ENCODE measurements around the gene PKNOX1. TPM values are rescaled to one million over a fixed set of nuclear protein-coding genes. Genes with fewer than 3 reads are reported as not detected.
"Not testable (repeated sequence)": the region's sequence is repeated elsewhere in the genome, so short reads cannot be mapped to it uniquely, and the experiment has no call there.

PKNOX1 gene
- total and polyA plus RNA-seq, 8 donors = 16.8 to 32.0 (median 24.9) TPM

- Histone ChIP-seq H3K36me3 (peaks cover 0 to 5% of the 10 kb centered on the region in 2 donors), H3K27ac (no peak overlapping the region), H3K4me1 (peaks cover 0 to 7% of the 10 kb centered on the region in 2 donors), H3K9me3 (no peaks in the 10 kb centered on the region), H3K4me3 (no peak overlapping the region), H3K27me3 (no peaks in the 10 kb centered on the region)
- ATAC-seq (no peak), DNase-seq (no peak)
- intact Hi-C loops (cut with DNase I) = no loop called here
- no peak for TF ChIP-seq CTCF (IDR thresholded peaks at IDR 0.05)
Observed at GRCh38 chr21:42988236-42988965, 14.0 kb downstream of the PKNOX1 start.

GRCh38 chr21:42989370-42989769 is 15.0 kb downstream of the PKNOX1 start:
- H3K9me3 ChIP-seq; ATAC-seq; H3K27ac ChIP-seq; H3K4me3 ChIP-seq; H3K4me1 ChIP-seq; DNase-seq; intact Hi-C loops (cut with DNase I); H3K36me3 ChIP-seq; H3K27me3 ChIP-seq: not testable (repeated sequence)

GRCh38 chr21:42989816-42990650 is 15.7 kb downstream of the PKNOX1 start:
- intact Hi-C loops (cut with DNase I) = no loop called here
- no peak overlapping the region for H3K27ac ChIP-seq
- H3K4me1 ChIP-seq = peaks cover 0 to 3% of the 10 kb centered on the region in 2 donors
- no peak for DNase-seq
- no peak for ATAC-seq
- H3K27me3 ChIP-seq = no peaks in the 10 kb centered on the region
- TF ChIP-seq CTCF (IDR thresholded peaks at IDR 0.05) = no peak
- no peak overlapping the region for H3K4me3 ChIP-seq
- H3K9me3 ChIP-seq = no peaks in the 10 kb centered on the region
- peaks cover 0 to 5% of the 10 kb centered on the region in 2 donors for H3K36me3 ChIP-seq

- H3K27me3 ChIP-seq = no peaks in the 10 kb centered on the region
- DNase-seq = peak in 3 of 4 donors; percentile 56 to 92 (median 90)
- intact Hi-C loops (cut with DNase I) = no loop called here
- no peak for TF ChIP-seq CTCF (IDR thresholded peaks at IDR 0.05)
- H3K4me1 ChIP-seq = no peaks in the 10 kb centered on the region
- H3K36me3 ChIP-seq = peaks cover 0 to 5% of the 10 kb centered on the region in 2 donors
- peak overlapping the region in 1 of 2 donors; percentile 75 for H3K27ac ChIP-seq
- H3K9me3 ChIP-seq = no peaks in the 10 kb centered on the region
- H3K4me3 ChIP-seq = no peak overlapping the region
- ATAC-seq = peak; percentile 67
Observed at GRCh38 chr21:42991992-42992740, 17.8 kb downstream of the PKNOX1 start.

- DNase-seq (peak in 1 of 4 donors; percentile 23), ATAC-seq (peak; percentile 8)
- Histone ChIP-seq H3K9me3 (no peaks in the 10 kb centered on the region), H3K4me1 (no peaks in the 10 kb centered on the region), H3K27ac (peak overlapping the region; percentile 33 to 75), H3K4me3 (no peak overlapping the region), H3K36me3 (peaks cover 0 to 5% of the 10 kb centered on the region in 2 donors), H3K27me3 (no peaks in the 10 kb centered on the region)
- TF ChIP-seq CTCF (IDR thresholded peaks at IDR 0.05) = no peak
- intact Hi-C loops (cut with DNase I) = no loop called here
Observed at GRCh38 chr21:42993051-42993712, 18.8 kb downstream of the PKNOX1 start.
